ENCODE results near the gene PSMD10. TPM values are rescaled to one million over a fixed set of nuclear protein-coding genes. Genes with fewer than 3 reads are reported as not detected.

Gene PSMD10
- total RNA-seq, 1 donor from 2014 or later, result 99.5 TPM

GRCh38 chrX:108122748-108123147, 31.4 kb upstream of the PSMD10 start:
- no peaks in the 10 kb centered on the region for H3K36me3 Mint-ChIP-seq (ENCODE audit: low read depth)
- H3K4me1 Mint-ChIP-seq, result peaks cover 9% of the 10 kb centered on the region
- no peak overlapping the region for H3K4me3 Mint-ChIP-seq
- no peak for TF ChIP-seq CTCF (conservative IDR thresholded peaks at IDR 0.05)
- H3K9me3 Mint-ChIP-seq, result no peaks in the 10 kb centered on the region
- no peaks in the 10 kb centered on the region for H3K27me3 Mint-ChIP-seq (ENCODE audit: low read depth)
- H3K27ac Mint-ChIP-seq (ENCODE audit: unreplicated experiment), result no peak overlapping the region
- DNase-seq (ENCODE audit: low read depth, low spot score), result no peak

- no peak for DNase-seq (ENCODE audit: low read depth, low spot score)
- Mint-ChIP-seq H3K27ac (ENCODE audit: unreplicated experiment) (no peak overlapping the region), H3K4me3 (no peak overlapping the region), H3K9me3 (no peaks in the 10 kb centered on the region), H3K27me3 (ENCODE audit: low read depth) (no peaks in the 10 kb centered on the region), H3K36me3 (ENCODE audit: low read depth) (no peaks in the 10 kb centered on the region), H3K4me1 (peaks cover 9% of the 10 kb centered on the region)
- TF ChIP-seq CTCF (conservative IDR thresholded peaks at IDR 0.05), result no peak
Observed at GRCh38 chrX:108121291-108121690, 29.9 kb upstream of the PSMD10 start.

GRCh38 chrX:108117988-108118387, 26.6 kb upstream of the PSMD10 start:
- no peak for TF ChIP-seq CTCF (conservative IDR thresholded peaks at IDR 0.05)
- DNase-seq (ENCODE audit: low read depth, low spot score), result no peak
- Mint-ChIP-seq H3K4me3 (no peak overlapping the region), H3K27me3 (ENCODE audit: low read depth) (no peaks in the 10 kb centered on the region), H3K27ac (ENCODE audit: unreplicated experiment) (no peak overlapping the region), H3K4me1 (peaks cover 9% of the 10 kb centered on the region), H3K9me3 (no peaks in the 10 kb centered on the region), H3K36me3 (ENCODE audit: low read depth) (no peaks in the 10 kb centered on the region)

- TF ChIP-seq CTCF (conservative IDR thresholded peaks at IDR 0.05), result no peak
- no peaks in the 10 kb centered on the region for H3K27me3 Mint-ChIP-seq (ENCODE audit: low read depth)
- no peak overlapping the region for H3K27ac Mint-ChIP-seq (ENCODE audit: unreplicated experiment)
- peaks cover 3% of the 10 kb centered on the region for H3K9me3 Mint-ChIP-seq
- H3K36me3 Mint-ChIP-seq (ENCODE audit: low read depth), result no peaks in the 10 kb centered on the region
- H3K4me3 Mint-ChIP-seq, result no peak overlapping the region
- DNase-seq (ENCODE audit: low read depth, low spot score), result no peak
- H3K4me1 Mint-ChIP-seq, result no peaks in the 10 kb centered on the region
Observed at GRCh38 chrX:108114541-108114940, 23.2 kb upstream of the PSMD10 start.

- Mint-ChIP-seq H3K9me3 (peaks cover under 1% of the 10 kb centered on the region), H3K4me1 (no peaks in the 10 kb centered on the region), H3K36me3 (ENCODE audit: low read depth) (no peaks in the 10 kb centered on the region), H3K27me3 (ENCODE audit: low read depth) (no peaks in the 10 kb centered on the region), H3K4me3 (no peak overlapping the region), H3K27ac (ENCODE audit: unreplicated experiment) (no peak overlapping the region)
- DNase-seq (ENCODE audit: low read depth, low spot score), result no peak
- no peak for TF ChIP-seq CTCF (conservative IDR thresholded peaks at IDR 0.05)
Observed at GRCh38 chrX:108105473-108105872, 14.1 kb upstream of the PSMD10 start.

GRCh38 chrX:108097380-108097779, 6.0 kb upstream of the PSMD10 start:
- TF ChIP-seq CTCF (conservative IDR thresholded peaks at IDR 0.05), result no peak
- H3K9me3 Mint-ChIP-seq, result no peaks in the 10 kb centered on the region
- H3K27ac Mint-ChIP-seq (ENCODE audit: unreplicated experiment), result no peak overlapping the region
- DNase-seq (ENCODE audit: low read depth, low spot score), result no peak
- H3K27me3 Mint-ChIP-seq (ENCODE audit: low read depth), result peaks cover 7% of the 10 kb centered on the region
- no peak overlapping the region for H3K4me3 Mint-ChIP-seq
- no peaks in the 10 kb centered on the region for H3K4me1 Mint-ChIP-seq
- H3K36me3 Mint-ChIP-seq (ENCODE audit: low read depth), result no peaks in the 10 kb centered on the region
